IMR-90 (cell line): ENCODE data around the gene CLOCK. TPM values are rescaled to one million over a fixed set of nuclear protein-coding genes. Genes with fewer than 3 reads are reported as not detected.
A peak's percentile ranks its signal among the peaks of the same experiment; 100 is the strongest.

Source experiments
- ATAC-seq: fragments of 200-7000 bp; cut with Tn5 transposase; 2 replicates; pipeline ENCODE4 v1.9.1; 2020; ENCODE audit warnings: low read depth, mild to moderate bottlenecking, moderate library complexity
- BruUV-seq: library from RNA; stranded (reverse); fragments of 400-500 nt; replicated peaks from 2 replicates; lab custom pipeline; 2021; lab: Mats Ljungman, UMichigan
- CTCF ChIA-PET: fragments of 300-600 bp; formaldehyde crosslinking; extraction: SDS; loops from one replicate; lab custom pipeline; 2021; ENCODE audit warnings: antibody characterized with exemption; lab: Yijun Ruan, JAX
- POLR2A ChIA-PET: fragments of 300-600 bp; sonication (Branson Sonifier 250); formaldehyde crosslinking; loops from one replicate; lab custom pipeline; 2022; ENCODE audit warnings: antibody characterized with exemption; ENCODE audit not compliant: unreplicated experiment; lab: Charles Lee
- DNase-seq: peaks from one replicate; pipeline ENCODE4 v3.0.0; 2013
- H2AFZ ChIP-seq: replicated peaks from 2 replicates; pipeline ENCODE3; 2013; ENCODE audit warnings: low read length, mild to moderate bottlenecking; ENCODE audit not compliant: poor library complexity
- H2AK5ac ChIP-seq: 2 replicates; pipeline ENCODE4 v1.6.1; 2013; ENCODE audit warnings: low read depth, low read length, inconsistent platforms
- H2AK9ac ChIP-seq: replicated peaks from 2 replicates; pipeline ENCODE3; 2013; ENCODE audit warnings: mild to moderate bottlenecking, low read depth, low read length, moderate library complexity; ENCODE audit not compliant: poor library complexity
- H2BK120ac ChIP-seq: 2 replicates; pipeline ENCODE4 v1.6.1; 2013; ENCODE audit warnings: low read depth, low read length, inconsistent platforms
- H2BK15ac ChIP-seq: 3 replicates; pipeline ENCODE4 v1.6.1; 2013; ENCODE audit warnings: low read depth, low read length, inconsistent platforms
- H2BK20ac ChIP-seq: 2 replicates; pipeline ENCODE4 v1.6.1; 2013; ENCODE audit warnings: low read depth, mild to moderate bottlenecking, inconsistent platforms, low read length, moderate library complexity
- H2BK5ac ChIP-seq: 2 replicates; pipeline ENCODE4 v1.6.1; 2013; ENCODE audit warnings: mild to moderate bottlenecking, low read depth, low read length, inconsistent platforms; ENCODE audit not compliant: poor library complexity, severe bottlenecking
- H3K14ac ChIP-seq: replicated peaks from 2 replicates; pipeline ENCODE4 v1.6.1; 2013; ENCODE audit warnings: low read depth, low read length, inconsistent platforms
- H3K18ac ChIP-seq: 2 replicates; pipeline ENCODE4 v1.6.1; 2013; ENCODE audit warnings: low read depth, low read length, control low read depth
- H3K23ac ChIP-seq: 2 replicates; pipeline ENCODE4 v1.6.1; 2013; ENCODE audit warnings: low read depth, low read length, inconsistent platforms
- H3K27ac ChIP-seq: 2 replicates; pipeline ENCODE4 v1.5.1; 2013; ENCODE audit warnings: mild to moderate bottlenecking, control low read depth, low read length; ENCODE audit not compliant: insufficient read depth
- H3K27me3 ChIP-seq: 2 replicates; pipeline ENCODE4 v1.6.1; 2013; ENCODE audit warnings: low read length; ENCODE audit not compliant: control insufficient read depth, insufficient read depth
- H3K36me3 ChIP-seq: 2 replicates; pipeline ENCODE4 v1.6.1; 2013; ENCODE audit warnings: low read length, mixed read lengths; ENCODE audit not compliant: control insufficient read depth, insufficient read depth
- H3K4ac ChIP-seq: 2 replicates; pipeline ENCODE4 v1.6.1; 2013; ENCODE audit warnings: low read depth, low read length, inconsistent platforms
- H3K4me1 ChIP-seq: 2 replicates; pipeline ENCODE4 v1.6.1; 2013; ENCODE audit warnings: low read length, mixed read lengths; ENCODE audit not compliant: control insufficient read depth, insufficient read depth
- H3K4me2 ChIP-seq: 2 replicates; pipeline ENCODE4 v1.6.1; 2013; ENCODE audit warnings: low read depth, mild to moderate bottlenecking, control low read depth, low read length, moderate library complexity
- H3K4me3 ChIP-seq: 2 replicates; pipeline ENCODE4 v1.5.1; 2013; ENCODE audit warnings: low read depth, mild to moderate bottlenecking, control low read depth, low read length, moderate library complexity; ENCODE audit not compliant: insufficient read depth
- H3K56ac ChIP-seq: 2 replicates; pipeline ENCODE4 v1.6.1; 2013; ENCODE audit warnings: low read length, inconsistent platforms; ENCODE audit not compliant: insufficient read depth; ENCODE audit errors: extremely low read depth
- H3K79me1 ChIP-seq, 2 experiments: 2 replicates each; pipeline ENCODE4 v1.6.1; 2013; ENCODE audit warnings: low read length in 2 of 2, inconsistent platforms in 1 of 2, low read depth in 1 of 2
- H3K9ac ChIP-seq: 2 replicates; pipeline ENCODE4 v1.6.1; 2013; ENCODE audit warnings: low read depth, low read length, control low read depth
- H3K9me1 ChIP-seq: 2 replicates; pipeline ENCODE4 v1.6.1; 2013; ENCODE audit warnings: low read length, inconsistent platforms; ENCODE audit not compliant: insufficient read depth
- H3K9me3 ChIP-seq: 2 replicates; pipeline ENCODE4 v1.6.1; 2013; ENCODE audit warnings: low read length; ENCODE audit not compliant: control insufficient read depth, insufficient read depth
- H4K20me1 ChIP-seq: 2 replicates; pipeline ENCODE4 v1.6.1; 2013; ENCODE audit warnings: low read length, inconsistent platforms; ENCODE audit not compliant: insufficient read depth
- H4K5ac ChIP-seq: 2 replicates; pipeline ENCODE4 v1.6.1; 2013; ENCODE audit warnings: mild to moderate bottlenecking, low read depth, low read length, control low read depth
- H4K8ac ChIP-seq, 2 experiments: 2 replicates each; pipeline ENCODE4 v1.6.1; 2013; ENCODE audit warnings: low read depth in 2 of 2, low read length in 2 of 2, control low read depth in 1 of 2, inconsistent platforms in 1 of 2
- H4K91ac ChIP-seq: 2 replicates; pipeline ENCODE4 v1.6.1; 2013; ENCODE audit warnings: low read depth, low read length, inconsistent platforms; ENCODE audit not compliant: insufficient read depth
- BHLHE40 ChIP-seq: fragments of 150-350 bp; IDR thresholded peaks from 2 replicates; pipeline ENCODE4 v1.6.1; 2016; ENCODE audit warnings: mild to moderate bottlenecking, low read depth, low read length
- CEBPB ChIP-seq: IDR thresholded peaks from 2 replicates; pipeline ENCODE4 v1.6.1; 2012; ENCODE audit warnings: low read depth, low read length, improper control_type of control experiment
- CHD1 ChIP-seq: IDR thresholded peaks from 2 replicates; pipeline ENCODE4 v1.6.1; 2012; ENCODE audit warnings: low read depth, low read length, improper control_type of control experiment
- FOS ChIP-seq: fragments of 150-350 bp; IDR thresholded peaks from 2 replicates; pipeline ENCODE4 v1.6.1; 2016; ENCODE audit warnings: low read depth, low read length
- MAFK ChIP-seq: IDR thresholded peaks from 2 replicates; pipeline ENCODE4 v1.6.1; 2012; ENCODE audit warnings: low read depth, low read length, improper control_type of control experiment
- MAZ ChIP-seq: IDR thresholded peaks from 2 replicates; pipeline ENCODE4 v1.6.1; 2012; ENCODE audit warnings: low read depth, mild to moderate bottlenecking, low read length, improper control_type of control experiment, moderate library complexity, borderline replicate concordance
- MXI1 ChIP-seq: IDR thresholded peaks from 2 replicates; pipeline ENCODE4 v1.6.1; 2012; ENCODE audit warnings: low read depth, mild to moderate bottlenecking, low read length, moderate library complexity, borderline replicate concordance
- NFE2L2 ChIP-seq: fragments of 150-350 bp; IDR thresholded peaks from 2 replicates; pipeline ENCODE4 v1.6.1; 2016; ENCODE audit warnings: low read depth, mild to moderate bottlenecking, low read length
- RAD21 ChIP-seq: IDR thresholded peaks from 2 replicates; pipeline ENCODE4 v1.6.1; 2012; ENCODE audit warnings: low read length, improper control_type of control experiment
- RCOR1 ChIP-seq: IDR thresholded peaks from 2 replicates; pipeline ENCODE4 v1.6.1; 2012; ENCODE audit warnings: mild to moderate bottlenecking, low read length, improper control_type of control experiment; ENCODE audit not compliant: insufficient replicate concordance
- RFX5 ChIP-seq: IDR thresholded peaks from 2 replicates; pipeline ENCODE4 v1.8.0; 2012; ENCODE audit warnings: low read depth, mild to moderate bottlenecking, low read length, moderate library complexity
- SMC3 ChIP-seq: fragments of 150-350 bp; IDR thresholded peaks from 2 replicates; pipeline ENCODE4 v1.6.1; 2016; ENCODE audit warnings: low read depth, mild to moderate bottlenecking, antibody characterized with exemption, low read length, moderate library complexity
- WGBS, 2 experiments: methylation state at CpG; one replicate each; pipeline versions ENCODE4 v1.1.5 to v1.1.7; 2013; ENCODE audit warnings: missing lambda C conversion rate in 2 of 2; ENCODE audit not compliant: insufficient read length in 1 of 2; ENCODE audit errors: extremely low coverage in 2 of 2; 5-methylcytosine and 5-hydroxymethylcytosine counted together
- dilution Hi-C: fragments of 300-500 bp; cut with HindIII; formaldehyde crosslinking; loops from one replicate; pipeline ENCODE4 v1.14.3; 2018; ENCODE audit warnings: low sequenced_read_pairs; ENCODE audit not compliant: unreplicated experiment
- in situ Hi-C: fragments of 300-500 bp; cut with MboI; formaldehyde crosslinking; loops from 3 replicates; pipeline ENCODE4 v1.14.3; 2019; ENCODE audit warnings: low sequenced_read_pairs, inconsistent platforms, mixed read lengths
- intact Hi-C: fragments of 100-400 bp; cut with micrococcal nuclease; formaldehyde crosslinking; loops from 2 replicates; pipeline ENCODE4 v1.10.0; 2022
- polyA plus RNA-seq, 3 experiments: library from polyadenylated mRNA; depleted of rRNA; stranded (reverse); fragments of >200 nt; gene quantifications; 2 replicates each; pipeline ENCODE4 v1.2.3, GENCODE V29; 2012; ENCODE audit warnings: low replicate concordance in 1 of 3
- total RNA-seq: library from RNA; depleted of rRNA; stranded (reverse); fragments of >200 nt; gene quantifications from 2 replicates; pipeline ENCODE4 v1.2.3, GENCODE V29; 2012
- TF ChIP-seq, protein P1 (sequence below): fragments of 150-350 bp; IDR thresholded peaks from 2 replicates; pipeline ENCODE4 v1.6.1; 2017; ENCODE audit warnings: mild to moderate bottlenecking, antibody characterized with exemption, low read length, low read depth

The CLOCK gene
- total and polyA plus RNA-seq, 2 of the 4 experiments (the other 2 are of a cell fraction): 7.3 to 53.4 TPM

DNA sequence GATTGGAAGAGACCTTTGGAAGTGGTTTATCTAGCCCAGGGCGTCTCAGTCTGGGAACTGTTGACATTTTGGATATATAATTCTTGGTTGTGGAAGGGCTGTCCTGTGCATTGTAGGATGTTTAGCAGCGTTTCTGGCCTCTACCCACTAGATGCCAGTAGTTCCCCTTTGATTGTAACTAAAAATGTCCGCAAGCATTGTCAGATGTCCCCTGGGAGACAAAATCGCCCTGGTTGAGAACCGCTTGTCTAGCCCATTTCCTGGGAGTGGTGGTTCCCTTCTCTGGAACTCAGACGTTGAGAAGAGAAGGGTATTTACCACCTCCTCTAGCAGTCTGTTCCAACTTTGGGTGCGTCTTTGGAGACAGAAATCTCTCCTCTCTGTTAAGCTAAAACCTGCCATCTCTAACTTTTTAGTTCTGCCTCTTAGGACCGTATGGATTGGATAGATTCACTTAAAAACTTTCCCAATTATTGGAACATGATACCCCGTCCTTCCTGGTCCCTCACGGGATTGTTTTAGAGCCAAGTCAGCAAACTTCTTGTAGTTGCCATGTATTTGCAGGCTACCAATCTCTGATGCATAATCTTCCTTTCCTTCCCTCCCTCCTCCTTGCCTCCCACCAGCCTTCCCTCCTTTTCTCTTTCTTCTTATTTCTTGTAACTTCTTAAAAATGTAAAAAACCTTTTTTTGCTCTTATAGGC lies 137.1 kb downstream of the CLOCK start (continued):
- TF ChIP-seq NFE2L2 (no peak), MAFK (peak; percentile 55)

DNA sequence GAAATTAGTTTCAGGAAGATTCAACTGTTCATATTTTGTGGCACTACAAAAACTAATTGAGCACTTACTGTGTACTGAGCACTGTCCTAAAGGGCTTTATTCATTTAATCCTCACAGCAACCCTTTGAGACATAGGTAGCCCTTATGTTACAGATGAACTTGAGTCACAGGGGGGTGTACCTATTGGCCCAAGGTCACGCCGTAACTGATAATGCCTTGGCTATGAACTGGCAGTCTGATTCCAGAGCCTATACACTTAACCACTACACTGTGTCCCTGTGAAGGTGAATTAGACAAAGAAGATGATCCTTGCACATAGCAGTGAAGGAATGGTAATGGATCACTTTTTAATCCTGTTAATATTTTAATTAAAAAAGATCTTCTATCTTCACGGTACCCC lies 138.9 kb downstream of the CLOCK start:
- no peak for TF ChIP-seq CEBPB
- no peak for TF ChIP-seq SMC3
- TF ChIP-seq BHLHE40: no peak
- TF ChIP-seq RFX5: no peak
- TF ChIP-seq MXI1: no peak
- TF ChIP-seq NFE2L2: no peak
- TF ChIP-seq MAFK: no peak
- TF ChIP-seq, protein P1, sequence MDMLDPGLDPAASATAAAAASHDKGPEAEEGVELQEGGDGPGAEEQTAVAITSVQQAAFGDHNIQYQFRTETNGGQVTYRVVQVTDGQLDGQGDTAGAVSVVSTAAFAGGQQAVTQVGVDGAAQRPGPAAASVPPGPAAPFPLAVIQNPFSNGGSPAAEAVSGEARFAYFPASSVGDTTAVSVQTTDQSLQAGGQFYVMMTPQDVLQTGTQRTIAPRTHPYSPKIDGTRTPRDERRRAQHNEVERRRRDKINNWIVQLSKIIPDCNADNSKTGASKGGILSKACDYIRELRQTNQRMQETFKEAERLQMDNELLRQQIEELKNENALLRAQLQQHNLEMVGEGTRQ: no peak
- TF ChIP-seq FOS: no peak
- no peak for TF ChIP-seq MAZ
- TF ChIP-seq RAD21: no peak
- TF ChIP-seq CHD1: no peak
- no peak for TF ChIP-seq RCOR1
- no TSS peak for BruUV-seq
- peaks cover 20% of the 10 kb centered on the region for H3K36me3 ChIP-seq

More for the DNA sequence above, 138.9 kb downstream of the CLOCK start:
- Histone ChIP-seq H3K9me1 (peaks cover 15% of the 10 kb centered on the region; the same call in 1 of the 2 replicates), H3K4ac (no peak overlapping the region), H2BK5ac (no peak overlapping the region), H3K23ac (peak overlapping the region; percentile 37; the same call in 1 of the 2 replicates), H3K4me1 (peaks cover 8% of the 10 kb centered on the region), H3K4me2 (no peak overlapping the region; the same call in 1 of the 2 replicates), H2BK20ac (no peak overlapping the region), H3K4me3 (no peak overlapping the region), H4K8ac (no peak overlapping the region), H2AK9ac (no peak overlapping the region), H4K91ac (no peak overlapping the region), H4K5ac (no peak overlapping the region), H4K20me1 (peaks cover 86% of the 10 kb centered on the region), H2BK120ac (no peak overlapping the region), H3K9me3 (no peaks in the 10 kb centered on the region), H3K9ac (no peak overlapping the region), H3K56ac (no peak overlapping the region), H2BK15ac (no peak overlapping the region), H2AK5ac (no peak overlapping the region), H3K27me3 (no peaks in the 10 kb centered on the region), H3K27ac (no peak overlapping the region), H3K14ac (no peak overlapping the region), H3K18ac (no peak overlapping the region), H2AFZ (no peak overlapping the region), H3K79me1 (peaks cover 11 to 71% of the 10 kb centered on the region in 2 experiments; a peak in 3 of 4 replicates)
- ATAC-seq (no peak), DNase-seq (no peak)
- dilution Hi-C loops (no loop called here), intact Hi-C loops (no loop called here), in situ Hi-C loops (loop anchor here (25.0 kb wide), 1 partner anchor 455 kb away; the partner anchor contains the start of gene EXOC1)
- ChIA-PET CTCF (interaction anchor here (0.6 kb wide), 1 partner anchor 27 kb away, joined by 3 read pairs; no protein-coding TSS in a partner anchor), POLR2A (no interaction called here)
- WGBS, 2 experiments: no CpG with 5 or more reads among the region's 3 CpGs
